Measurements from ENCODE around the gene SP110. TPM values are rescaled to one million over a fixed set of nuclear protein-coding genes. Genes with fewer than 3 reads are reported as not detected.

The SP110 gene
- total and polyA plus RNA-seq, 2 donors (not counting 1 experiment from before 2014, with no cell fraction given), result 162 to 280 TPM

DNA sequence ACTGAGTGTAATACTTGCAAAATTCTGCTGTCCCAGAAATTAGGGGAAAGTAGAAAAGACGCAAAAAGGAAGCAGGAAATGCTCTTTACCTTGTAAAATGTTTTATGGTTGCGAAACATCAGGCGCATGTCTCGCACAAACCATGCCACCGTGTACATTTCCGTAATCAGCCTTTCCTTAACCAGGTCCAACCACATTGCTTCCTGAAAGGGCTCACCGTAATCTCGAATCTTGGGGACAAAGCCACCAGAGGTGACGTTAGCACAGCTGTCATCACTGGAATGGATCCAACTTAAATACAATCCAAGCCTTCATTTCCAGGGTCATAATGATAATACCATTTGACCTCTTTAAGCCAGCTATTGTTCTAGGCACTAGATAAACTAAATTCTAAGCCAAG lies 49.3 kb downstream of the SP110 start:
- no peak for ATAC-seq (ENCODE audit: low read depth)
- Histone ChIP-seq H3K4me1 (ENCODE audit: control insufficient read depth in 2 of 2, insufficient read depth in 2 of 2, low read length in 2 of 2) (no peaks in the 10 kb centered on the region), H3K9me3 (ENCODE audit: control extremely low read depth in 1 of 3, control insufficient read depth in 2 of 3, insufficient read depth in 1 of 3, low read length in 2 of 3) (no peaks in the 10 kb centered on the region), H3K79me2 (ENCODE audit: control insufficient read depth, insufficient read depth, low read length) (no peaks in the 10 kb centered on the region), H3K9ac (ENCODE audit: low read length) (no peak overlapping the region), H4K20me1 (ENCODE audit: control insufficient read depth, insufficient read depth, low read length, poor library complexity, severe bottlenecking) (peaks cover 10% of the 10 kb centered on the region), H3K36me3 (replicated peaks in 1 of 2; ENCODE audit: control extremely low read depth in 1 of 2, control insufficient read depth in 1 of 2, extremely low read depth in 1 of 2, insufficient read depth in 2 of 2, low read length in 1 of 2) (peaks cover 5 to 94% of the 10 kb centered on the region in 2 experiments), H3K27ac (ENCODE audit: low read length in 2 of 2) (no peak overlapping the region), H2AFZ (ENCODE audit: insufficient read depth, low read depth, low read length, poor library complexity, severe bottlenecking) (no peak overlapping the region), H3K4me2 (replicated peaks; ENCODE audit: low read depth, low read length, poor library complexity, severe bottlenecking) (no peak overlapping the region), H3K4me3 (ENCODE audit: control extremely low read depth in 1 of 5, extremely low read depth in 1 of 5, insufficient read depth in 1 of 5, low read depth in 2 of 5, low read length in 4 of 5) (no peak overlapping the region), H3K27me3 (replicated peaks in 1 of 4; ENCODE audit: control extremely low read depth in 1 of 4, control insufficient read depth in 3 of 4, insufficient read depth in 4 of 4, low read length in 3 of 4) (no peaks in the 10 kb centered on the region)
- Mint-ChIP-seq H3K27ac (no peak overlapping the region), H3K9me3 (ENCODE audit: insufficient read depth) (no peaks in the 10 kb centered on the region), H3K27me3 (no peaks in the 10 kb centered on the region), H3K4me1 (no peaks in the 10 kb centered on the region), H3K4me3 (no peak overlapping the region)
- intact Hi-C loops (cut with micrococcal nuclease), result no loop called here
- TF ChIP-seq EZH2 (IDR thresholded peaks at IDR 0.05; ENCODE audit: borderline replicate concordance, insufficient read depth, low read depth, low read length, poor library complexity, severe bottlenecking), result no peak
- TF ChIP-seq, protein P1, sequence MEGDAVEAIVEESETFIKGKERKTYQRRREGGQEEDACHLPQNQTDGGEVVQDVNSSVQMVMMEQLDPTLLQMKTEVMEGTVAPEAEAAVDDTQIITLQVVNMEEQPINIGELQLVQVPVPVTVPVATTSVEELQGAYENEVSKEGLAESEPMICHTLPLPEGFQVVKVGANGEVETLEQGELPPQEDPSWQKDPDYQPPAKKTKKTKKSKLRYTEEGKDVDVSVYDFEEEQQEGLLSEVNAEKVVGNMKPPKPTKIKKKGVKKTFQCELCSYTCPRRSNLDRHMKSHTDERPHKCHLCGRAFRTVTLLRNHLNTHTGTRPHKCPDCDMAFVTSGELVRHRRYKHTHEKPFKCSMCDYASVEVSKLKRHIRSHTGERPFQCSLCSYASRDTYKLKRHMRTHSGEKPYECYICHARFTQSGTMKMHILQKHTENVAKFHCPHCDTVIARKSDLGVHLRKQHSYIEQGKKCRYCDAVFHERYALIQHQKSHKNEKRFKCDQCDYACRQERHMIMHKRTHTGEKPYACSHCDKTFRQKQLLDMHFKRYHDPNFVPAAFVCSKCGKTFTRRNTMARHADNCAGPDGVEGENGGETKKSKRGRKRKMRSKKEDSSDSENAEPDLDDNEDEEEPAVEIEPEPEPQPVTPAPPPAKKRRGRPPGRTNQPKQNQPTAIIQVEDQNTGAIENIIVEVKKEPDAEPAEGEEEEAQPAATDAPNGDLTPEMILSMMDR (IDR thresholded peaks at IDR 0.05), result no peak
- 46% methylated on average over 8 of the region's 9 CpGs for WGBS (ENCODE audit: insufficient coverage)
- CTCF ChIA-PET, result interaction anchor here (0.9 to 1.4 kb wide), 2 partner anchors 10 to 12 kb away, joined by 3 to 5 read pairs; no protein-coding TSS in a partner anchor
- POLR2A ChIA-PET, result no interaction called here
- DNase-seq, result no peak

DNA sequence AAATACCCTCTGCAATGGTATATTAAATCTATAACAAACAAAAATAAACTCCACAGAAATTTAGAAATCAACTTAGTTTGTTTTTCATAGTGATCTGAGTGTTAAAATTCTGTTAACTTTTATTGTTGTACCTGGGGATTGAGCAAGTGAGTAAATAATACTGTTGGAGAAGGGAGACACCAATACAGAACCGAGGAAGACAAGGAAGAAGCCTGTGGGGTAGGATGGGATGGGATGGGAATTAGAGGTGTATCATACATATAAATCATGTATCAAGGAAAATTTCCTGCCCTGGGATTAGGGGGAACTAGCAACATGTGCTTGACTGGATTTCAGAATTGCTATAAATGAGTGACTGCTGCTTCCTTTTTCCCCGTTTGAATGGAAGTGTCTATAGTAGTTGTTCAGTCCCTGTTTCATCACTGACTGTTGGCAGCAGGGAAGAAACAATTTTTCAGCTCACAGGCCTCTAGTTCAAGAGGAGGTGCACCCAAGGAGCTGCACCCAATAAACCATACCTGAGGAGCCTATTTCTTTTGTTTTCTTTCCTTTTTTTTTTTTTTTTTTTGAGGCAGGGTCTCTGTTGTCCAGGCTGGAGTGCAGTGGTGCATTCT lies 53.1 kb downstream of the SP110 start:
- H3K27ac Mint-ChIP-seq, result peak overlapping the region; percentile 1
- POLR2A ChIA-PET, result interaction anchor here (0.7 kb wide), 1 partner anchor 1403 kb away, joined by 8 read pairs; no protein-coding TSS in a partner anchor
- H3K9me3 ChIP-seq (ENCODE audit: control extremely low read depth in 1 of 3, control insufficient read depth in 2 of 3, insufficient read depth in 1 of 3, low read length in 2 of 3), result peaks cover 0 to 14% (median 0%) of the 10 kb centered on the region in 3 donors

More for the DNA sequence above, 53.1 kb downstream of the SP110 start:
- 40% methylated on average over 1 of the region's 2 CpGs for WGBS (ENCODE audit: insufficient coverage)
- DNase-seq, result no peak
- TF ChIP-seq, protein P1 (IDR thresholded peaks at IDR 0.05), result no peak
- TF ChIP-seq EZH2 (IDR thresholded peaks at IDR 0.05; ENCODE audit: borderline replicate concordance, insufficient read depth, low read depth, low read length, poor library complexity, severe bottlenecking), result no peak
- Histone ChIP-seq H3K4me2 (replicated peaks; ENCODE audit: low read depth, low read length, poor library complexity, severe bottlenecking) (no peak overlapping the region), H3K27me3 (replicated peaks in 1 of 4; ENCODE audit: control extremely low read depth in 1 of 4, control insufficient read depth in 3 of 4, insufficient read depth in 4 of 4, low read length in 3 of 4) (no peaks in the 10 kb centered on the region), H3K9ac (ENCODE audit: low read length) (no peak overlapping the region), H3K79me2 (ENCODE audit: control insufficient read depth, insufficient read depth, low read length) (no peaks in the 10 kb centered on the region), H3K36me3 (replicated peaks in 1 of 2; ENCODE audit: control extremely low read depth in 1 of 2, control insufficient read depth in 1 of 2, extremely low read depth in 1 of 2, insufficient read depth in 2 of 2, low read length in 1 of 2) (peaks cover 4 to 75% of the 10 kb centered on the region in 2 experiments), H4K20me1 (ENCODE audit: control insufficient read depth, insufficient read depth, low read length, poor library complexity, severe bottlenecking) (no peaks in the 10 kb centered on the region), H3K4me3 (ENCODE audit: control extremely low read depth in 1 of 5, extremely low read depth in 1 of 5, insufficient read depth in 1 of 5, low read depth in 2 of 5, low read length in 4 of 5) (no peak overlapping the region), H2AFZ (ENCODE audit: insufficient read depth, low read depth, low read length, poor library complexity, severe bottlenecking) (no peak overlapping the region), H3K4me1 (ENCODE audit: control insufficient read depth in 2 of 2, insufficient read depth in 2 of 2, low read length in 2 of 2) (peaks cover 0 to 9% of the 10 kb centered on the region in 2 donors), H3K27ac (ENCODE audit: low read length in 2 of 2) (no peak overlapping the region)
- H3K9me3 Mint-ChIP-seq (ENCODE audit: insufficient read depth), result peaks cover 4% of the 10 kb centered on the region
- no peaks in the 10 kb centered on the region for H3K27me3 Mint-ChIP-seq
- intact Hi-C loops (cut with micrococcal nuclease), result no loop called here
- H3K4me3 Mint-ChIP-seq, result no peak overlapping the region
- ATAC-seq (ENCODE audit: low read depth), result no peak
- CTCF ChIA-PET, result interaction anchor here (0.7 kb wide), 1 partner anchor 12 kb away, joined by 3 read pairs; no protein-coding TSS in a partner anchor
- H3K4me1 Mint-ChIP-seq, result peaks cover 15% of the 10 kb centered on the region

All from B cell (primary cell).